HepG2 (cell line): ENCODE measurements around the gene INF2. TPM values are rescaled to one million over a fixed set of nuclear protein-coding genes. Genes with fewer than 3 reads are reported as not detected.

Experiments
- DNMT3B ChIP-seq: conservative IDR thresholded peaks from 2 replicates; pipeline ENCODE4 v1.6.1; 2016; ENCODE audit warnings: missing biosample characterization, control low read depth
- HNRNPL ChIP-seq: fragments of 200-400 bp; formaldehyde crosslinking; IDR thresholded peaks from 2 replicates; pipeline ENCODE4 v1.6.1; 2017; ENCODE audit warnings: mild to moderate bottlenecking, low read depth, low read length
- HNRNPLL ChIP-seq: fragments of 200-400 bp; formaldehyde crosslinking; IDR thresholded peaks from 2 replicates; pipeline ENCODE4 v1.6.1; 2017; ENCODE audit warnings: mild to moderate bottlenecking, low read depth, low read length; ENCODE audit not compliant: poor library complexity, severe bottlenecking
- MTF2 ChIP-seq: sonication (generic); formaldehyde crosslinking; IDR thresholded peaks from 2 replicates; pipeline ENCODE4 v1.5.0; 2020; ENCODE audit warnings: missing genetic modification reagents, borderline replicate concordance
- MYC ChIP-seq: sonication (generic); formaldehyde crosslinking; IDR thresholded peaks from 2 replicates; pipeline ENCODE4 v1.9.0; 2021; ENCODE audit warnings: missing genetic modification reagents, borderline replicate concordance
- PHF8 ChIP-seq: sonication (generic); formaldehyde crosslinking; IDR thresholded peaks from 2 replicates; pipeline ENCODE4 v1.5.0; 2020; ENCODE audit warnings: missing genetic modification reagents
- RBFOX2 ChIP-seq: fragments of 200-400 bp; formaldehyde crosslinking; IDR thresholded peaks from 2 replicates; pipeline ENCODE4 v1.6.1; 2017; ENCODE audit warnings: low read depth, mild to moderate bottlenecking, low read length
- RELA ChIP-seq: sonication (generic); formaldehyde crosslinking; IDR thresholded peaks from 2 replicates; pipeline ENCODE4 v1.4.0; 2020; ENCODE audit warnings: missing genetic modification reagents
- SIX4 ChIP-seq: sonication (generic); formaldehyde crosslinking; IDR thresholded peaks from 2 replicates; pipeline ENCODE4 v1.4.0; 2020; ENCODE audit warnings: missing genetic modification reagents
- TBP ChIP-seq: sonication (generic); formaldehyde crosslinking; IDR thresholded peaks from 2 replicates; pipeline ENCODE4 v1.5.0; 2020; ENCODE audit warnings: missing genetic modification reagents
- TCF12 ChIP-seq, 2 experiments: fragments of 450-650 bp in 1 of 2; sonication (generic) in 1 of 2; formaldehyde crosslinking in 1 of 2; IDR thresholded peaks; 2 replicates each; pipeline versions ENCODE4 v1.6.1 to v1.8.0; 2017 to 2022; ENCODE audit warnings: antibody characterized with exemption in 1 of 2, mild to moderate bottlenecking in 1 of 2, missing genetic modification reagents in 1 of 2, moderate library complexity in 1 of 2
- XRCC5 ChIP-seq: fragments of 200-400 bp; formaldehyde crosslinking; optimal IDR thresholded peaks from 2 replicates; pipeline ENCODE3; 2017; ENCODE audit warnings: mild to moderate bottlenecking, low read length
- ZBTB8A ChIP-seq: sonication (generic); formaldehyde crosslinking; IDR thresholded peaks from 2 replicates; pipeline ENCODE4 v1.4.0; 2020; ENCODE audit warnings: mild to moderate bottlenecking, low read depth, missing genetic modification reagents, borderline replicate concordance
- ZNF772 ChIP-seq: sonication (generic); formaldehyde crosslinking; IDR thresholded peaks from 2 replicates; pipeline ENCODE4 v1.5.0; 2020; ENCODE audit warnings: mild to moderate bottlenecking, missing genetic modification reagents
- ZZZ3 ChIP-seq: sonication (generic); formaldehyde crosslinking; IDR thresholded peaks from 2 replicates; pipeline ENCODE4 v1.4.0; 2020; ENCODE audit warnings: missing genetic modification reagents, mild to moderate bottlenecking, borderline replicate concordance
- polyA plus RNA-seq, 8 experiments: library from polyadenylated mRNA; depleted of rRNA in 3 of 8; stranded (reverse) in 7 of 8; unstranded in 1 of 8; fragments of >200 nt; fragmentation: Illumina TruSeq in 4 of 8; extraction: Trizol in 4 of 8; gene quantifications; 2 replicates each; pipeline versions ENCODE4 v1.2.1 to v1.2.3, GENCODE V29; 2011 to 2016; ENCODE audit warnings: low read depth in 4 of 8, missing spikeins in 1 of 8, mixed read lengths in 1 of 8; ENCODE audit not compliant: insufficient read depth in 1 of 8
- total RNA-seq, 5 experiments: library from RNA; depleted of rRNA; stranded (reverse); fragments of >200 nt; fragmentation: Illumina TruSeq; extraction: Trizol; gene quantifications; 2 replicates each; pipeline ENCODE4 v1.2.3, GENCODE V29; 2016; ENCODE audit warnings: low read depth in 1 of 5
- TF ChIP-seq, protein P1 (sequence below): sonication (generic); formaldehyde crosslinking; IDR thresholded peaks from 2 replicates; pipeline ENCODE4 v1.4.0; 2020; ENCODE audit warnings: missing genetic modification reagents
- TF ChIP-seq, protein P2 (sequence below): sonication (generic); formaldehyde crosslinking; IDR thresholded peaks from 2 replicates; pipeline ENCODE4 v1.4.0; 2020; ENCODE audit warnings: mild to moderate bottlenecking, missing genetic modification reagents
- TF ChIP-seq, protein P3 (sequence below): sonication (generic); formaldehyde crosslinking; IDR thresholded peaks from 2 replicates; pipeline ENCODE4 v1.8.1; 2023; ENCODE audit warnings: mild to moderate bottlenecking, moderate library complexity, missing genetic modification reagents
- TF ChIP-seq, protein P4 (sequence below): sonication (generic); formaldehyde crosslinking; IDR thresholded peaks from 2 replicates; pipeline ENCODE4 v1.8.1; 2022; ENCODE audit warnings: low read depth, mild to moderate bottlenecking, missing genetic modification reagents
- TF ChIP-seq, protein P5 (sequence below): sonication (generic); formaldehyde crosslinking; IDR thresholded peaks from 2 replicates; pipeline ENCODE4 v1.5.1; 2020; ENCODE audit warnings: missing genetic modification reagents, mild to moderate bottlenecking, borderline replicate concordance

Gene INF2
- total and polyA plus RNA-seq, 2 of the 13 experiments (the other 11 are each of a cell fraction or from before 2014, with no cell fraction given): 16.4 to 26.4 TPM

DNA sequence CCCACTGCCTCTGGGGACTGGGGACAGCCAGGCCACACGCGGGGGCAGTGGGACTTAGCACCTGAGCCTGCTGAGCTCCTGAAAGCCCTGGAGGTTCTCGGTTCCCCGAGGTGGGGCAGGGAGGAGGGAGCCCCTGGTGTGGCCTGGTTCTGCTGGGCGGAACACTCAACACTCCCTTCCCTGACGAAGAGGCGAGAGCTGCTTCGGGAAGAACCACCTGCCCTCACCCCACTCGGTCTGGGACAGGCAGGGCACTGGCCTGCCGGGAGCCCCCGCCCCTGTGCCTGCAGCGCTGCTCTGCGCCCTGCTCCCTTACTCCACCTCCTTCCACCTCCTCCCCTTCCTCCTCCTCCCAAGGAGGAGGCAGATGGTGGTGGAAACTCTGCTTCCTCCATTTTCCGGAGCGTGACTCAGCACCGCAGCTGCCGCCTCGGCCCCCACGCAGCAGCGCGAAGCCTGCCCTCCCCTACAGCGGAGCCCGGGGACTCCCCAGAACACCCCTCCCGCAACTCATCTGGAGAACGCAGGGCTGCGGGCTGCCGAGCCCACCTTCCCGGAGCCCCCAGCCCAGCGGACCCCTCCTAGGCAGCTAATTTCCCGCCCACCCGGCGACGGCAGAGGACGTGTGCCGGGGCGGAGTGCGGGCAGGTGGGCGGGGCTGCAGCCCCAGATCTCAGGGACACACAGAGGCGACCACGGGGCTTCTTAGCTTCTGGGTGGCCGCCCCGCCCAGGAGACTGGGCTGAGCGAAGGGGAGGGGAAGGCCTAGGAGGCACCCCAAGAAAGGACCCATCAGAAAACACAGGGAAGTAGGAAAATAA lies 11.7 kb upstream of the INF2 start (continued):
- TF ChIP-seq, protein P1, sequence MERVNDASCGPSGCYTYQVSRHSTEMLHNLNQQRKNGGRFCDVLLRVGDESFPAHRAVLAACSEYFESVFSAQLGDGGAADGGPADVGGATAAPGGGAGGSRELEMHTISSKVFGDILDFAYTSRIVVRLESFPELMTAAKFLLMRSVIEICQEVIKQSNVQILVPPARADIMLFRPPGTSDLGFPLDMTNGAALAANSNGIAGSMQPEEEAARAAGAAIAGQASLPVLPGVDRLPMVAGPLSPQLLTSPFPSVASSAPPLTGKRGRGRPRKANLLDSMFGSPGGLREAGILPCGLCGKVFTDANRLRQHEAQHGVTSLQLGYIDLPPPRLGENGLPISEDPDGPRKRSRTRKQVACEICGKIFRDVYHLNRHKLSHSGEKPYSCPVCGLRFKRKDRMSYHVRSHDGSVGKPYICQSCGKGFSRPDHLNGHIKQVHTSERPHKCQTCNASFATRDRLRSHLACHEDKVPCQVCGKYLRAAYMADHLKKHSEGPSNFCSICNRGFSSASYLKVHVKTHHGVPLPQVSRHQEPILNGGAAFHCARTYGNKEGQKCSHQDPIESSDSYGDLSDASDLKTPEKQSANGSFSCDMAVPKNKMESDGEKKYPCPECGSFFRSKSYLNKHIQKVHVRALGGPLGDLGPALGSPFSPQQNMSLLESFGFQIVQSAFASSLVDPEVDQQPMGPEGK (CRISPR knock-in tag): no peak
- TF ChIP-seq TBP (CRISPR knock-in tag) (no peak), RELA (CRISPR knock-in tag) (no peak), DNMT3B (CRISPR knock-in tag) (no peak), PHF8 (no peak), ZNF772 (no peak), RBFOX2 (peak; percentile 65; the same call in 1 of the 2 replicates), MYC (CRISPR knock-in tag) (no peak), ZBTB8A (CRISPR knock-in tag) (no peak), HNRNPLL (peak; percentile 34), ZZZ3 (no peak), MTF2 (0 out of 2 replicates have a peak, but pooled peaks have one; percentile 18), HNRNPL (0 out of 2 replicates have a peak, but pooled peaks have one; percentile 34), TCF12 (IDR thresholded peaks at IDR 0.05) (no peak), TCF12 (CRISPR knock-in tag; IDR thresholded peaks at IDR 0.05) (no peak), XRCC5 (peak; percentile 15), SIX4 (CRISPR knock-in tag) (no peak)
- TF ChIP-seq, protein P2, sequence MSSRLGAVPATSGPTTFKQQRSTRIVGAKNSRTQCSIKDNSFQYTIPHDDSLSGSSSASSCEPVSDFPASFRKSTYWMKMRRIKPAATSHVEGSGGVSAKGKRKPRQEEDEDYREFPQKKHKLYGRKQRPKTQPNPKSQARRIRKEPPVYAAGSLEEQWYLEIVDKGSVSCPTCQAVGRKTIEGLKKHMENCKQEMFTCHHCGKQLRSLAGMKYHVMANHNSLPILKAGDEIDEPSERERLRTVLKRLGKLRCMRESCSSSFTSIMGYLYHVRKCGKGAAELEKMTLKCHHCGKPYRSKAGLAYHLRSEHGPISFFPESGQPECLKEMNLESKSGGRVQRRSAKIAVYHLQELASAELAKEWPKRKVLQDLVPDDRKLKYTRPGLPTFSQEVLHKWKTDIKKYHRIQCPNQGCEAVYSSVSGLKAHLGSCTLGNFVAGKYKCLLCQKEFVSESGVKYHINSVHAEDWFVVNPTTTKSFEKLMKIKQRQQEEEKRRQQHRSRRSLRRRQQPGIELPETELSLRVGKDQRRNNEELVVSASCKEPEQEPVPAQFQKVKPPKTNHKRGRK (CRISPR knock-in tag): no peak
- TF ChIP-seq, protein P3, sequence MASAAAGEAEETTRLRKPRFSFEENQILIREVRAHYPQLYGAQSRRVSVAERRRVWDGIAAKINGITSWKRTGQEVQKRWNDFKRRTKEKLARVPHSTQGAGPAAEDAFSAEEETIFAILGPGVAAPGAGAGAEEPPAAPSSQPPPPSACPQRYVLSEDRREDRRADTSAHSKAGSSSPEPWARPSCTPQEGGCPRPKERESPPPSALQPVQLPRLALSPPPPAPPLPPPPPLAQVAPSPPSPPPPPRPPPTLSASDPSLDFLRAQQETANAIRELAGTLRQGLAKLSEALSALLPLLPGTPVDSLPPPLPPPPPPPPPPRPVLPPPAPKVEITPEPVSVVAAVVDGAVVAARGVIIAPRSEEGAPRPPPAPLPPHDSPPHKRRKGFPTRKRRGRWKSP (CRISPR knock-in tag): no peak
- TF ChIP-seq, protein P4, sequence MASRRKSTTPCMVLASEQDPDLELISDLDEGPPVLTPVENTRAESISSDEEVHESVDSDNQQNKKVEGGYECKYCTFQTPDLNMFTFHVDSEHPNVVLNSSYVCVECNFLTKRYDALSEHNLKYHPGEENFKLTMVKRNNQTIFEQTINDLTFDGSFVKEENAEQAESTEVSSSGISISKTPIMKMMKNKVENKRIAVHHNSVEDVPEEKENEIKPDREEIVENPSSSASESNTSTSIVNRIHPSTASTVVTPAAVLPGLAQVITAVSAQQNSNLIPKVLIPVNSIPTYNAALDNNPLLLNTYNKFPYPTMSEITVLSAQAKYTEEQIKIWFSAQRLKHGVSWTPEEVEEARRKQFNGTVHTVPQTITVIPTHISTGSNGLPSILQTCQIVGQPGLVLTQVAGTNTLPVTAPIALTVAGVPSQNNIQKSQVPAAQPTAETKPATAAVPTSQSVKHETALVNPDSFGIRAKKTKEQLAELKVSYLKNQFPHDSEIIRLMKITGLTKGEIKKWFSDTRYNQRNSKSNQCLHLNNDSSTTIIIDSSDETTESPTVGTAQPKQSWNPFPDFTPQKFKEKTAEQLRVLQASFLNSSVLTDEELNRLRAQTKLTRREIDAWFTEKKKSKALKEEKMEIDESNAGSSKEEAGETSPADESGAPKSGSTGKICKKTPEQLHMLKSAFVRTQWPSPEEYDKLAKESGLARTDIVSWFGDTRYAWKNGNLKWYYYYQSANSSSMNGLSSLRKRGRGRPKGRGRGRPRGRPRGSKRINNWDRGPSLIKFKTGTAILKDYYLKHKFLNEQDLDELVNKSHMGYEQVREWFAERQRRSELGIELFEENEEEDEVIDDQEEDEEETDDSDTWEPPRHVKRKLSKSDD: no peak
- TF ChIP-seq, protein P5, sequence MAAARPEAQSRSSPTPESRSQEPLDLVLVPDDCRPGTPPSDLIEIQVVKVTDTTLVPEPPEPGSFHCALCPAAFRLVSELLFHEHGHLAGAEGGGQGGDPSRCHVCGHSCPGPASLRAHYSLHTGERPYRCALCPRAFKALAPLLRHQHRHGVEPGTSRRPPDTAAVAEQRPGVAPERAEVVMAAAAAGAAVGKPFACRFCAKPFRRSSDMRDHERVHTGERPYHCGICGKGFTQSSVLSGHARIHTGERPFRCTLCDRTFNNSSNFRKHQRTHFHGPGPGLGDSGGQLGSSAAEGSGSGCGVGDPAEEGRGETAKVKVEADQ: no peak
